Measurements from ENCODE around the gene MOV10. TPM values are rescaled to one million over a fixed set of nuclear protein-coding genes. Genes with fewer than 3 reads are reported as not detected.

The MOV10 gene, protein sequence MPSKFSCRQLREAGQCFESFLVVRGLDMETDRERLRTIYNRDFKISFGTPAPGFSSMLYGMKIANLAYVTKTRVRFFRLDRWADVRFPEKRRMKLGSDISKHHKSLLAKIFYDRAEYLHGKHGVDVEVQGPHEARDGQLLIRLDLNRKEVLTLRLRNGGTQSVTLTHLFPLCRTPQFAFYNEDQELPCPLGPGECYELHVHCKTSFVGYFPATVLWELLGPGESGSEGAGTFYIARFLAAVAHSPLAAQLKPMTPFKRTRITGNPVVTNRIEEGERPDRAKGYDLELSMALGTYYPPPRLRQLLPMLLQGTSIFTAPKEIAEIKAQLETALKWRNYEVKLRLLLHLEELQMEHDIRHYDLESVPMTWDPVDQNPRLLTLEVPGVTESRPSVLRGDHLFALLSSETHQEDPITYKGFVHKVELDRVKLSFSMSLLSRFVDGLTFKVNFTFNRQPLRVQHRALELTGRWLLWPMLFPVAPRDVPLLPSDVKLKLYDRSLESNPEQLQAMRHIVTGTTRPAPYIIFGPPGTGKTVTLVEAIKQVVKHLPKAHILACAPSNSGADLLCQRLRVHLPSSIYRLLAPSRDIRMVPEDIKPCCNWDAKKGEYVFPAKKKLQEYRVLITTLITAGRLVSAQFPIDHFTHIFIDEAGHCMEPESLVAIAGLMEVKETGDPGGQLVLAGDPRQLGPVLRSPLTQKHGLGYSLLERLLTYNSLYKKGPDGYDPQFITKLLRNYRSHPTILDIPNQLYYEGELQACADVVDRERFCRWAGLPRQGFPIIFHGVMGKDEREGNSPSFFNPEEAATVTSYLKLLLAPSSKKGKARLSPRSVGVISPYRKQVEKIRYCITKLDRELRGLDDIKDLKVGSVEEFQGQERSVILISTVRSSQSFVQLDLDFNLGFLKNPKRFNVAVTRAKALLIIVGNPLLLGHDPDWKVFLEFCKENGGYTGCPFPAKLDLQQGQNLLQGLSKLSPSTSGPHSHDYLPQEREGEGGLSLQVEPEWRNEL
- total RNA-seq = 6.7 TPM

DNA sequence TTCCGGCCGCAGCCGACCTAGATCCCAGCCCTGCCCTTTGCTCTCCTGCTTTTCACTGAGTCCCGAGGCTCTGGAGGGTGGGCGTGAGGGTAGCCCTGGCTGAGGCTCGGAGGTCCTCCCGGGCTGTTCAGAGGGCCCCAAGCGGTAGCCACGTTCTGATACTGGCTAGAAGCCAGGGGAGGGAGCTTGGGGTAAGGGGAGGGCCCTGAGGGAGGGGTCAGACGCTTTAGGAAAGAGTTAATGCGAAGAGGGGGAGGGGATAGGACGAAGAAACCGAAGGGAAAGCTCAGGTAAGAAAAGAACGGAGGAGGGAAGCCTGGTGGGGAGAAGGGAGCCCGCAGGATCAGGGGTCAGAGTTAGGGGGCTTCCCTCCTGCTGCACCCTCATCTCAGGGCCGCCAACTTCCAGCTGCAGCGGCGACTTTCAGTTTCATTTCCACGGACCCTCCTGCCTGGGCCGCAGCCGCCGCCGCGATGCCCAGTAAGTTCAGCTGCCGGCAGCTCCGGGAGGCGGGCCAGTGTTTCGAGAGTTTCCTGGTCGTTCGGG lies at the start of gene MOV10:
Gene MOV10, plus strand, starts transcription at position 220 of the 546 bp plus-strand sequence. Its CDS starts 254 bp downstream, at position 474.

DNA sequence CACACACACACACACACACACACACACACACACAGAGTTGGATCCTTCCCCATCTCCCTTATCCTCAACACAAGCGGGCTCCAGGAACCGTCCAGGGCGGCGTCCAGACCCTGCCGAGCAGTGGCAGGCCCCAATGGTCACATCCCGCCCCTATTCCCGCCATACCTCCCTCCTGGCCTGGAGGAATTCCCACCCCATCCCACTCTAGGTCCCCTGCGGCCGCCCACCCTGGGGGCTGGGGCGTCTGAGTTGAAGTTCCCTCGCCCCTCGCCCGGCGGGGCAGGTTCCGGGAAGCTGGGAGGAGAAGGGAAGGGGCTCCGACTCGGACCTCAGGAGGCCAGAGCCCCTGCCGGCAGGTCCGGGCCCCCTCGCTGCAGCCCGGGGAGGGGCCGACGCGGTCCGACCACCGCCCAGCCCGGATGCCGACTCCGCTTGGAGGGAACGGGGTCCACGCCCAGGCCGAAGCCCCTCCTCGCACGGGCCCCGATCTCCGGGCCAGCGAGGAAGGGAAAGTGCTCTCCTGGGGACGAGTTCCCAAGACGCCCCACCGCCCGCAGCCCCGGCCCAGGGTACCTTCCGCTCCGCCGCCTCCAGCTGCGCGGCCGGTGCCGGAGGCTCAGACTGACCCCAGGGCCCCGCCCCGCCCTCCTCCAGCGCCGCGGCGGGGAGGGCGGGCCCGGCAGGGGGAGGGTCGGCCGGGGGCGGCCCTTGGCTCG lies 32.2 kb downstream of the MOV10 start, which contains the start of gene RHOC:
Gene RHOC, minus strand, starts transcription at position 623 of the 716 bp plus-strand sequence. CDS start 3,328 bp downstream, outside the sequence.

DNA sequence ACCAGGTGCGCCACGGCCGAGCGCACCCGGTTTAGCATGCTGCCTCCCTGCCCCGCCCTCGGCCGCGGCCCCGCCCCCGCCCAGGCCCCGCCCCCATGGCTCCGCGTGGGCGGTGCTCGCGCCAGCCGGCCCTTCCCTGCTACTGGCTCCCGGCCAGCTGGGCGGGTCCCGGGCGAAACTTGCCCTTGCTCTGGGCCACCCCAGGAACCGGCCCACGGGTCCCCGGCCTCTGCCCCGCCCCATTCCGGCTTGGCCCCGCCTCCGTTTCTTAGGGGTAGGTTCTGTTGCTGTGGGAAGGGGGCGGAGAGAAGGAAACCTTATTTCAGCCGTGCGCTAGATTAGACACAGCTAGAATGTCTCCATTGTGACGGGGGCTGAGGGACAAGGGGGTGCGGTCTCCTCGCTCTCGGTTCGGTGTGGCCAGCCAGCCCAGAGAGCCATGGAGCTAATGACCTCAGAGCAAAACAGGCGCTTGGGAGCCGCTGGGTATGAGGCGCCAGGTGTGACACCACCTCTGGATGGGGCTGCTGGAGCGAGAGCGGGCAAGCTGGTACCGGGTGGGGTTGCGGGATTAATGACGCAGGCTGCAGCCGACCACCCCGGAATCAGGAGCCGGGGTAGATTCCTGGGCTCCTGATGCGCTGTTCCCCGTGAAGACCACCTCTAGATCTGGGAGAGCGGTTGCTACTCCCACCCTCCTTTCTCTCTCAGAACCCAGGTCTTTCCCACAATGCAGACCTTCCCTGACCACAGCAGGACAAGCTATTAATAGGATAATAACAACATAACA lies 41.0 kb downstream of the MOV10 start, which contains the start of gene PPM1J:
Gene PPM1J, minus strand, starts transcription at position 69 of the 790 bp plus-strand sequence. Its CDS starts 31 bp downstream, at position 38.

Small RNA genes lying within 50 kb of the gene (small RNA-seq; reads per million reads assigned to genes)
- gene RNU7-70P = not detected

Other genes with a start within 250 kb of the MOV10 start
- 1.8 TPM for gene WNT2B, start 165.7 kb upstream of the MOV10 start, total RNA-seq
- gene ST7L, start 55.5 kb upstream of the MOV10 start, total RNA-seq = 35.5 TPM
- gene CAPZA1, start 54.8 kb upstream of the MOV10 start, total RNA-seq = 122 TPM
- gene RHOC, start 32.5 kb downstream of the MOV10 start, total RNA-seq = 79.4 TPM
- gene PPM1J, start 40.7 kb downstream of the MOV10 start, total RNA-seq = 5.5 TPM

Data from diencephalon (tissue), 1 donor.